IMR-90 (cell line): ENCODE data around the gene NELFCD.

Experiments
- BHLHE40 ChIP-seq: fragments of 150-350 bp; IDR thresholded peaks from 2 replicates; pipeline ENCODE4 v1.6.1; 2016; ENCODE audit warnings: mild to moderate bottlenecking, low read depth, low read length
- CHD1 ChIP-seq: IDR thresholded peaks from 2 replicates; pipeline ENCODE4 v1.6.1; 2012; ENCODE audit warnings: low read depth, low read length, improper control_type of control experiment
- FOS ChIP-seq: fragments of 150-350 bp; IDR thresholded peaks from 2 replicates; pipeline ENCODE4 v1.6.1; 2016; ENCODE audit warnings: low read depth, low read length
- MXI1 ChIP-seq: IDR thresholded peaks from 2 replicates; pipeline ENCODE4 v1.6.1; 2012; ENCODE audit warnings: low read depth, mild to moderate bottlenecking, low read length, moderate library complexity, borderline replicate concordance
- POLR2A ChIP-seq: IDR thresholded peaks from 2 replicates; pipeline ENCODE4 v1.6.1; 2012; ENCODE audit warnings: mild to moderate bottlenecking, low read depth, low read length
- RAD21 ChIP-seq: IDR thresholded peaks from 2 replicates; pipeline ENCODE4 v1.6.1; 2012; ENCODE audit warnings: low read length, improper control_type of control experiment
- RCOR1 ChIP-seq: IDR thresholded peaks from 2 replicates; pipeline ENCODE4 v1.6.1; 2012; ENCODE audit warnings: mild to moderate bottlenecking, low read length, improper control_type of control experiment; ENCODE audit not compliant: insufficient replicate concordance
- RFX5 ChIP-seq: IDR thresholded peaks from 2 replicates; pipeline ENCODE4 v1.8.0; 2012; ENCODE audit warnings: low read depth, mild to moderate bottlenecking, low read length, moderate library complexity
- SMC3 ChIP-seq: fragments of 150-350 bp; IDR thresholded peaks from 2 replicates; pipeline ENCODE4 v1.6.1; 2016; ENCODE audit warnings: low read depth, mild to moderate bottlenecking, antibody characterized with exemption, low read length, moderate library complexity
- USF2 ChIP-seq: fragments of 150-350 bp; IDR thresholded peaks from 2 replicates; pipeline ENCODE4 v1.6.1; 2017; ENCODE audit warnings: mild to moderate bottlenecking, antibody characterized with exemption, low read length, low read depth
- TF ChIP-seq, protein P1 (sequence below): conservative IDR thresholded peaks from 2 replicates; pipeline ENCODE4 v1.5.1; 2012; ENCODE audit warnings: mild to moderate bottlenecking, low read depth, low read length, improper control_type of control experiment
- TF ChIP-seq, protein P2 (sequence below): fragments of 150-350 bp; IDR thresholded peaks from 2 replicates; pipeline ENCODE4 v1.6.1; 2016; ENCODE audit warnings: low read depth, mild to moderate bottlenecking, low read length, moderate library complexity, borderline replicate concordance

GRCh38 chr20:59020938-59021551, 40.0 kb downstream of the NELFCD start:
- TF ChIP-seq POLR2A (no peak), BHLHE40 (no peak), FOS (no peak), RAD21 (no peak), SMC3 (no peak), USF2 (no peak), MXI1 (no peak), RCOR1 (no peak), RFX5 (no peak), CHD1 (0 out of 2 replicates have a peak, but pooled peaks have one; percentile 51)
- TF ChIP-seq, protein P1, sequence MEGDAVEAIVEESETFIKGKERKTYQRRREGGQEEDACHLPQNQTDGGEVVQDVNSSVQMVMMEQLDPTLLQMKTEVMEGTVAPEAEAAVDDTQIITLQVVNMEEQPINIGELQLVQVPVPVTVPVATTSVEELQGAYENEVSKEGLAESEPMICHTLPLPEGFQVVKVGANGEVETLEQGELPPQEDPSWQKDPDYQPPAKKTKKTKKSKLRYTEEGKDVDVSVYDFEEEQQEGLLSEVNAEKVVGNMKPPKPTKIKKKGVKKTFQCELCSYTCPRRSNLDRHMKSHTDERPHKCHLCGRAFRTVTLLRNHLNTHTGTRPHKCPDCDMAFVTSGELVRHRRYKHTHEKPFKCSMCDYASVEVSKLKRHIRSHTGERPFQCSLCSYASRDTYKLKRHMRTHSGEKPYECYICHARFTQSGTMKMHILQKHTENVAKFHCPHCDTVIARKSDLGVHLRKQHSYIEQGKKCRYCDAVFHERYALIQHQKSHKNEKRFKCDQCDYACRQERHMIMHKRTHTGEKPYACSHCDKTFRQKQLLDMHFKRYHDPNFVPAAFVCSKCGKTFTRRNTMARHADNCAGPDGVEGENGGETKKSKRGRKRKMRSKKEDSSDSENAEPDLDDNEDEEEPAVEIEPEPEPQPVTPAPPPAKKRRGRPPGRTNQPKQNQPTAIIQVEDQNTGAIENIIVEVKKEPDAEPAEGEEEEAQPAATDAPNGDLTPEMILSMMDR, result no peak
- TF ChIP-seq, protein P2, sequence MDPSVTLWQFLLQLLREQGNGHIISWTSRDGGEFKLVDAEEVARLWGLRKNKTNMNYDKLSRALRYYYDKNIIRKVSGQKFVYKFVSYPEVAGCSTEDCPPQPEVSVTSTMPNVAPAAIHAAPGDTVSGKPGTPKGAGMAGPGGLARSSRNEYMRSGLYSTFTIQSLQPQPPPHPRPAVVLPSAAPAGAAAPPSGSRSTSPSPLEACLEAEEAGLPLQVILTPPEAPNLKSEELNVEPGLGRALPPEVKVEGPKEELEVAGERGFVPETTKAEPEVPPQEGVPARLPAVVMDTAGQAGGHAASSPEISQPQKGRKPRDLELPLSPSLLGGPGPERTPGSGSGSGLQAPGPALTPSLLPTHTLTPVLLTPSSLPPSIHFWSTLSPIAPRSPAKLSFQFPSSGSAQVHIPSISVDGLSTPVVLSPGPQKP, result no peak
